ENCODE measurements around the gene RBMY1B. TPM values are rescaled to one million over a fixed set of nuclear protein-coding genes. Genes with fewer than 3 reads are reported as not detected.
"Not testable (repeated sequence)": the region's sequence is repeated elsewhere in the genome, so short reads cannot be mapped to it uniquely, and the experiment has no call there.

RBMY1B gene
- total RNA-seq = not detected
- polyA plus RNA-seq = not detected

DNA sequence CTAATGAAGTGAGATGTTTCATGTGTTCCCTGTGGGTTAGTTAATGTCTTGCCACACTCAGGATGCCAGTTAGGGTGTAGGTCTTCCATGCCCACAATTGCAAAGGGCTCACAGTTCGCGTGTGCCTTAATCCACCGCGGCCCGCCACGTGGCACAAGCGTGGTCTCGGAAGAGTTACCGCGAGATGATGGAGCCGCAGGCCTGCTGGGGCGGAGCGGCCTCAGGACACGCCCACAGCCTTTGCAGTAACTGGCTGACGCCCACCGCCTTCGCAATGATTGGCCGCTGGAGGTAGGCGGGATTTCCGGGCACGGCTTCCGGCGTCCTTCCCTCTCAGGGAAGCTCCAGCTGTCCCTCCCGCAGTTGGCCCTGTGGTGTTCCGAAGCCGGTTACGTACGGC is at the start of gene RBMY1B:
TSS of gene RBMY1B (plus strand) at position 301 of the 400 bp plus-strand sequence. CDS start 2,013 bp downstream, outside the sequence.
- no CpG with 5 or more reads among the region's 28 CpGs for WGBS, 2 donors
- H3K4me3 ChIP-seq; intact Hi-C loops (cut with DNase I); H3K27ac ChIP-seq; H3K36me3 ChIP-seq; ATAC-seq; FAIRE-seq; H3K4me1 ChIP-seq; DNase-seq; H3K27me3 ChIP-seq; H3K9me3 ChIP-seq: not testable (repeated sequence)

DNA sequence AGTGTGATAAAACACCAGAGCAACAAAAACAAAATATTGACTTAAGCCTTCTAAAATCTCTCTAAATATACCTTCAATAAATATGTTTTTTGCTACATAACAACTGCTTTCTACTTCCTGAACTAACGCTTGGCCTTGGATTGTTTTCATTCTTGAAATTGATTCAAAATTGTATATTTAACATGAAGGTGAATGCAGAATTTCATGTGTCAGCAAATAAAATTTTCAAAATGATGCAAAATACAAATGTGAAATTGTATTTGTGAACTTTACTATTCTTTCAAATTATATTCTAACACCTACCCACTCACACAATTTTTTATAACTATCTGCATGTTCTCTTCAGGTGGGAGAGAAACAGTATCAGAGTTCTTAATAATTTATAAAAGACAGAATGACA is 48.2 kb upstream of the RBMY1B start:
- intact Hi-C loops (cut with DNase I); H3K9me3 ChIP-seq; H3K4me3 ChIP-seq; ATAC-seq; H3K27ac ChIP-seq; H3K36me3 ChIP-seq; FAIRE-seq; DNase-seq; H3K4me1 ChIP-seq; H3K27me3 ChIP-seq: not testable (repeated sequence)
- 60% methylated on average over 1 of the region's 1 CpG; no CpG with 5 or more reads in 1 of the 2 donors for WGBS, 2 donors

DNA sequence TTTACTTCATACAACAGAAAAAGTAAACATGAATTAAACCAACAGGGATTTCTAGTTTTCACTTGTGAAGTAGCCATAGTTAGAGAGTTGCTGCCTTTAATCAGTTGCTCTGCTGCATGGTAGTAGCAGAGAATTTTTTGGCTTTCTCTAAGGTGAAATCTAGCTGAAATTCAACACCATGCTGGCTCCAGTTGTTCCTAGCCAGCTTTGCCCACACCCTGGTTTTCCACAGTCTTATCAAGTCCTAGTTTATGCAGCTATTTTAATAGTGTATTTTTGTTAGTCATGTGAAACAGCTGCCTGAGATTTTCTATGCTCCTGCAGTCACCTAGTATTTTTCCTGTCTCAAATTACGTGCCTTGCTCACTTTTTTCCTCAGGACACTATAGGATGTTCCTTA is 28.2 kb upstream of the RBMY1B start:
- no peak for FAIRE-seq
- WGBS, 2 donors = 11% methylated on average over 1 of the region's 1 CpG; no CpG with 5 or more reads in 1 of the 2 donors
- TF ChIP-seq, protein P1, sequence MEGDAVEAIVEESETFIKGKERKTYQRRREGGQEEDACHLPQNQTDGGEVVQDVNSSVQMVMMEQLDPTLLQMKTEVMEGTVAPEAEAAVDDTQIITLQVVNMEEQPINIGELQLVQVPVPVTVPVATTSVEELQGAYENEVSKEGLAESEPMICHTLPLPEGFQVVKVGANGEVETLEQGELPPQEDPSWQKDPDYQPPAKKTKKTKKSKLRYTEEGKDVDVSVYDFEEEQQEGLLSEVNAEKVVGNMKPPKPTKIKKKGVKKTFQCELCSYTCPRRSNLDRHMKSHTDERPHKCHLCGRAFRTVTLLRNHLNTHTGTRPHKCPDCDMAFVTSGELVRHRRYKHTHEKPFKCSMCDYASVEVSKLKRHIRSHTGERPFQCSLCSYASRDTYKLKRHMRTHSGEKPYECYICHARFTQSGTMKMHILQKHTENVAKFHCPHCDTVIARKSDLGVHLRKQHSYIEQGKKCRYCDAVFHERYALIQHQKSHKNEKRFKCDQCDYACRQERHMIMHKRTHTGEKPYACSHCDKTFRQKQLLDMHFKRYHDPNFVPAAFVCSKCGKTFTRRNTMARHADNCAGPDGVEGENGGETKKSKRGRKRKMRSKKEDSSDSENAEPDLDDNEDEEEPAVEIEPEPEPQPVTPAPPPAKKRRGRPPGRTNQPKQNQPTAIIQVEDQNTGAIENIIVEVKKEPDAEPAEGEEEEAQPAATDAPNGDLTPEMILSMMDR (IDR thresholded peaks at IDR 0.05) = no peak

DNA sequence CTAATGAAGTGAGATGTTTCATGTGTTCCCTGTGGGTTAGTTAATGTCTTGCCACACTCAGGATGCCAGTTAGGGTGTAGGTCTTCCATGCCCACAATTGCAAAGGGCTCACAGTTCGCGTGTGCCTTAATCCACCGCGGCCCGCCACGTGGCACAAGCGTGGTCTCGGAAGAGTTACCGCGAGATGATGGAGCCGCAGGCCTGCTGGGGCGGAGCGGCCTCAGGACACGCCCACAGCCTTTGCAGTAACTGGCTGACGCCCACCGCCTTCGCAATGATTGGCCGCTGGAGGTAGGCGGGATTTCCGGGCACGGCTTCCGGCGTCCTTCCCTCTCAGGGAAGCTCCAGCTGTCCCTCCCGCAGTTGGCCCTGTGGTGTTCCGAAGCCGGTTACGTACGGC is 23.4 kb downstream of the RBMY1B start, which contains the start of gene RBMY1A1:
TSS of gene RBMY1A1 (plus strand) at position 301 of the 400 bp plus-strand sequence. CDS start 2,013 bp downstream, outside the sequence.
- FAIRE-seq; DNase-seq; H3K27me3 ChIP-seq; H3K9me3 ChIP-seq; intact Hi-C loops (cut with DNase I); H3K27ac ChIP-seq; H3K36me3 ChIP-seq; H3K4me1 ChIP-seq; H3K4me3 ChIP-seq; ATAC-seq: not testable (repeated sequence)
- no CpG with 5 or more reads among the region's 28 CpGs for WGBS, 2 donors

More for the DNA sequence above, 28.2 kb upstream of the RBMY1B start:
- DNase-seq = no peak
- no peaks in the 10 kb centered on the region for H3K4me1 ChIP-seq
- no peaks in the 10 kb centered on the region for H3K36me3 ChIP-seq
- H3K27me3 ChIP-seq = no peaks in the 10 kb centered on the region
- H3K27ac ChIP-seq = no peak overlapping the region
- H3K4me3 ChIP-seq = no peak overlapping the region
- no peak for ATAC-seq
- intact Hi-C loops (cut with DNase I) = no loop called here
- no peaks in the 10 kb centered on the region for H3K9me3 ChIP-seq

DNA sequence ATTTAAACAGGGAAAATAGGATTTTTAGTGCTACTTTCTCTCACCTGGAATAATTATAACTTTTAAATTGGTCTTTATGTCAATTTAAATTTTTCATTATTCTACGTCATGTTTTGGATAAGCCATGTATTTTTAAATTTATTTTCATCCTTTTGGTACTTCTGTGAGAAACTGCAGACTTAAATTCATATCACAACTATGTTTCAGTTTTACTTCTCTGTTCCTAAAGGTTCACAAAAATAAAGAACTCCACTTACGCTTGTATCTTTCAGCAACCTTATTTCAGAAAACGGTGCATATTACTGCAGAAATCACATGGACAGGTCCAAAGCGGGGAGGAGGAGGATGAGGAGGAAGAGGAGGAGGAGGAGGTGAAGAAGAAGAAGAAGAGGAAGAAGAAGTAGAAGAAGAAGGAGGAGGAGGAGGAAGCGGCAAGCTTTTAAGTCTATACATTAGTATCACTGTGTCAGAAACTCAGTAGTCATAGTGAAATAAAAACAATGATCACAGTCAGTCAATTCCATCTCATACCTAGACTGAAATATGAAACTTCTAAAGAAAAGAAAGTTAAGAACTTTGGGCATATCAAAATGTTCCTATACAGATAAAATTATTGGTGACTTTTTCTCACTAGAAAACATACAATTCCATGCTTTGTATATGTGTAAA is 48.3 kb downstream of the RBMY1B start:
- H3K4me3 ChIP-seq; H3K27ac ChIP-seq; H3K36me3 ChIP-seq; H3K27me3 ChIP-seq; H3K4me1 ChIP-seq; FAIRE-seq; H3K9me3 ChIP-seq; DNase-seq; intact Hi-C loops (cut with DNase I); ATAC-seq: not testable (repeated sequence)
- WGBS, 2 donors = no CpG with 5 or more reads among the region's 5 CpGs

Other genes with a start within 250 kb of the RBMY1B start
- gene RBMY1A1, start 23.5 kb downstream of the RBMY1B start, total RNA-seq = not detected
- not detected for gene RBMY1A1, start 23.5 kb downstream of the RBMY1B start, polyA plus RNA-seq